HepG2 (cell line): ENCODE measurements around the gene FBXW5. TPM values are rescaled to one million over a fixed set of nuclear protein-coding genes. Genes with fewer than 3 reads are reported as not detected.
A peak's percentile ranks its signal among the peaks of the same experiment; 100 is the strongest.

Source experiments
- KDM5A ChIP-seq: fragments of 200-600 bp; sonication (generic); IDR thresholded peaks from 2 replicates; pipeline ENCODE4 v1.7.0; 2018; ENCODE audit warnings: antibody characterized with exemption, mild to moderate bottlenecking, low read length, borderline replicate concordance
- NFATC3 ChIP-seq: sonication (generic); formaldehyde crosslinking; IDR thresholded peaks from 2 replicates; pipeline ENCODE4 v1.5.1; 2020; ENCODE audit warnings: mild to moderate bottlenecking, missing genetic modification reagents
- NFRKB ChIP-seq: fragments of 450-650 bp; IDR thresholded peaks from 2 replicates; pipeline ENCODE4 v1.6.1; 2017
- XBP1 ChIP-seq: sonication (generic); formaldehyde crosslinking; IDR thresholded peaks from 2 replicates; pipeline ENCODE4 v1.5.0; 2020; ENCODE audit warnings: missing genetic modification reagents
- ZNF20 ChIP-seq: sonication (generic); formaldehyde crosslinking; IDR thresholded peaks from 2 replicates; pipeline ENCODE4 v1.4.0; 2020; ENCODE audit warnings: mild to moderate bottlenecking, moderate library complexity, missing genetic modification reagents
- ZSCAN20 ChIP-seq: sonication (generic); formaldehyde crosslinking; IDR thresholded peaks from 2 replicates; pipeline ENCODE4 v1.4.0; 2020; ENCODE audit warnings: missing genetic modification reagents, mild to moderate bottlenecking, borderline replicate concordance
- polyA plus RNA-seq, 8 experiments: library from polyadenylated mRNA; depleted of rRNA in 3 of 8; stranded (reverse) in 7 of 8; unstranded in 1 of 8; fragments of >200 nt; fragmentation: Illumina TruSeq in 4 of 8; extraction: Trizol in 4 of 8; gene quantifications; 2 replicates each; pipeline versions ENCODE4 v1.2.1 to v1.2.3, GENCODE V29; 2011 to 2016; ENCODE audit warnings: low read depth in 4 of 8, missing spikeins in 1 of 8, mixed read lengths in 1 of 8; ENCODE audit not compliant: insufficient read depth in 1 of 8
- total RNA-seq, 5 experiments: library from RNA; depleted of rRNA; stranded (reverse); fragments of >200 nt; fragmentation: Illumina TruSeq; extraction: Trizol; gene quantifications; 2 replicates each; pipeline ENCODE4 v1.2.3, GENCODE V29; 2016; ENCODE audit warnings: low read depth in 1 of 5
- TF ChIP-seq, protein P1 (sequence below): sonication (generic); formaldehyde crosslinking; IDR thresholded peaks from 2 replicates; pipeline ENCODE4 v1.9.0; 2021; ENCODE audit warnings: mild to moderate bottlenecking, missing genetic modification reagents
- TF ChIP-seq, protein P2 (sequence below): sonication (generic); formaldehyde crosslinking; IDR thresholded peaks from 2 replicates; pipeline ENCODE4 v1.4.0; 2020; ENCODE audit warnings: missing genetic modification reagents, mild to moderate bottlenecking, borderline replicate concordance
- TF ChIP-seq, protein P3 (sequence below): sonication (generic); formaldehyde crosslinking; IDR thresholded peaks from 2 replicates; pipeline ENCODE4 v1.5.0; 2020; ENCODE audit warnings: missing genetic modification reagents, mild to moderate bottlenecking, borderline replicate concordance
- TF ChIP-seq, protein P4 (sequence below): IDR thresholded peaks from 2 replicates; pipeline ENCODE4 v1.6.1; 2016; ENCODE audit warnings: missing biosample characterization, missing genetic modification reagents, low read depth
- TF ChIP-seq, protein P5 (sequence below): sonication (generic); formaldehyde crosslinking; conservative IDR thresholded peaks from 2 replicates; pipeline ENCODE4 v1.5.0; 2020; ENCODE audit warnings: missing genetic modification reagents
- TF ChIP-seq, protein P6 (sequence below): sonication (generic); formaldehyde crosslinking; conservative IDR thresholded peaks from 2 replicates; pipeline ENCODE4 v1.4.0; 2020; ENCODE audit warnings: missing genetic modification reagents

The FBXW5 gene
- total and polyA plus RNA-seq, 2 of the 13 experiments (the other 11 are each of a cell fraction or from before 2014, with no cell fraction given) = 52.0 to 60.4 TPM

DNA sequence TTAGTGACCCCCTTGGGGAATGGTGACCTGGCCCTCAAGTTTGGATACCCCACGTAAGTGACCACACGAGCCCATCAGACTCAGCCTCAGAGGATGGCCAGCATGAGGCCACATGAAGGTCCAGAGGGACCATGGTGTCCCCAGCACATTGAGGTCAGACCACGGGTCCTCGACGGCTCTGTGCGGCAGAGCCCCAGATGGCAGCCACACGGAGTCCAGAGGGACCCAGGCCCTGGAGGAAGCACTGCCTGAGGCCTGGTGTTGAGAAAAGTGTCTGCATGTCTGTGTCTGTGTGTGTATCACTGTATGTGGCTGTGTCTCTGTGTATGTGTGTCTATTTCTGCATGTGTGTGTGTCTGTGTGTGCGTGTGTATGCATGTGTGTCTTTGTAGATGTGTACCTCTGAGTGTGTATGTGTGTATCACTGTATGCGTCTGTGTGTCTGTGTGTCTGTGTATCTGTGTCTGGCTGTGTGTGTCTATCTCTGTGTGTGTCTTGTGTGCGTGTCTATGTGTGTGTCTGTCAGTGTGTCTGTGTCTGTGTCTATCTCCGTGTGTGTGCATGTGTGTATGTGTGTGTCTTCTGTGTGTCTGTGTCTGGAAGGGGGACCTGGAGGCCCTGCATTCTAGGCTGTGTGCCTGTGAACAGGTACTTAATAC, 39.2 kb upstream of the FBXW5 start (continued):
- TF ChIP-seq, protein P1, sequence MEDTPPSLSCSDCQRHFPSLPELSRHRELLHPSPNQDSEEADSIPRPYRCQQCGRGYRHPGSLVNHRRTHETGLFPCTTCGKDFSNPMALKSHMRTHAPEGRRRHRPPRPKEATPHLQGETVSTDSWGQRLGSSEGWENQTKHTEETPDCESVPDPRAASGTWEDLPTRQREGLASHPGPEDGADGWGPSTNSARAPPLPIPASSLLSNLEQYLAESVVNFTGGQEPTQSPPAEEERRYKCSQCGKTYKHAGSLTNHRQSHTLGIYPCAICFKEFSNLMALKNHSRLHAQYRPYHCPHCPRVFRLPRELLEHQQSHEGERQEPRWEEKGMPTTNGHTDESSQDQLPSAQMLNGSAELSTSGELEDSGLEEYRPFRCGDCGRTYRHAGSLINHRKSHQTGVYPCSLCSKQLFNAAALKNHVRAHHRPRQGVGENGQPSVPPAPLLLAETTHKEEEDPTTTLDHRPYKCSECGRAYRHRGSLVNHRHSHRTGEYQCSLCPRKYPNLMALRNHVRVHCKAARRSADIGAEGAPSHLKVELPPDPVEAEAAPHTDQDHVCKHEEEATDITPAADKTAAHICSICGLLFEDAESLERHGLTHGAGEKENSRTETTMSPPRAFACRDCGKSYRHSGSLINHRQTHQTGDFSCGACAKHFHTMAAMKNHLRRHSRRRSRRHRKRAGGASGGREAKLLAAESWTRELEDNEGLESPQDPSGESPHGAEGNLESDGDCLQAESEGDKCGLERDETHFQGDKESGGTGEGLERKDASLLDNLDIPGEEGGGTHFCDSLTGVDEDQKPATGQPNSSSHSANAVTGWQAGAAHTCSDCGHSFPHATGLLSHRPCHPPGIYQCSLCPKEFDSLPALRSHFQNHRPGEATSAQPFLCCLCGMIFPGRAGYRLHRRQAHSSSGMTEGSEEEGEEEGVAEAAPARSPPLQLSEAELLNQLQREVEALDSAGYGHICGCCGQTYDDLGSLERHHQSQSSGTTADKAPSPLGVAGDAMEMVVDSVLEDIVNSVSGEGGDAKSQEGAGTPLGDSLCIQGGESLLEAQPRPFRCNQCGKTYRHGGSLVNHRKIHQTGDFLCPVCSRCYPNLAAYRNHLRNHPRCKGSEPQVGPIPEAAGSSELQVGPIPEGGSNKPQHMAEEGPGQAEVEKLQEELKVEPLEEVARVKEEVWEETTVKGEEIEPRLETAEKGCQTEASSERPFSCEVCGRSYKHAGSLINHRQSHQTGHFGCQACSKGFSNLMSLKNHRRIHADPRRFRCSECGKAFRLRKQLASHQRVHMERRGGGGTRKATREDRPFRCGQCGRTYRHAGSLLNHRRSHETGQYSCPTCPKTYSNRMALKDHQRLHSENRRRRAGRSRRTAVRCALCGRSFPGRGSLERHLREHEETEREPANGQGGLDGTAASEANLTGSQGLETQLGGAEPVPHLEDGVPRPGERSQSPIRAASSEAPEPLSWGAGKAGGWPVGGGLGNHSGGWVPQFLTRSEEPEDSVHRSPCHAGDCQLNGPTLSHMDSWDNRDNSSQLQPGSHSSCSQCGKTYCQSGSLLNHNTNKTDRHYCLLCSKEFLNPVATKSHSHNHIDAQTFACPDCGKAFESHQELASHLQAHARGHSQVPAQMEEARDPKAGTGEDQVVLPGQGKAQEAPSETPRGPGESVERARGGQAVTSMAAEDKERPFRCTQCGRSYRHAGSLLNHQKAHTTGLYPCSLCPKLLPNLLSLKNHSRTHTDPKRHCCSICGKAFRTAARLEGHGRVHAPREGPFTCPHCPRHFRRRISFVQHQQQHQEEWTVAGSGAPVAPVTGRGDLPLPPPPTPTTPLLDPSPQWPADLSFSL (CRISPR knock-in tag) = no peak
- TF ChIP-seq, protein P2, sequence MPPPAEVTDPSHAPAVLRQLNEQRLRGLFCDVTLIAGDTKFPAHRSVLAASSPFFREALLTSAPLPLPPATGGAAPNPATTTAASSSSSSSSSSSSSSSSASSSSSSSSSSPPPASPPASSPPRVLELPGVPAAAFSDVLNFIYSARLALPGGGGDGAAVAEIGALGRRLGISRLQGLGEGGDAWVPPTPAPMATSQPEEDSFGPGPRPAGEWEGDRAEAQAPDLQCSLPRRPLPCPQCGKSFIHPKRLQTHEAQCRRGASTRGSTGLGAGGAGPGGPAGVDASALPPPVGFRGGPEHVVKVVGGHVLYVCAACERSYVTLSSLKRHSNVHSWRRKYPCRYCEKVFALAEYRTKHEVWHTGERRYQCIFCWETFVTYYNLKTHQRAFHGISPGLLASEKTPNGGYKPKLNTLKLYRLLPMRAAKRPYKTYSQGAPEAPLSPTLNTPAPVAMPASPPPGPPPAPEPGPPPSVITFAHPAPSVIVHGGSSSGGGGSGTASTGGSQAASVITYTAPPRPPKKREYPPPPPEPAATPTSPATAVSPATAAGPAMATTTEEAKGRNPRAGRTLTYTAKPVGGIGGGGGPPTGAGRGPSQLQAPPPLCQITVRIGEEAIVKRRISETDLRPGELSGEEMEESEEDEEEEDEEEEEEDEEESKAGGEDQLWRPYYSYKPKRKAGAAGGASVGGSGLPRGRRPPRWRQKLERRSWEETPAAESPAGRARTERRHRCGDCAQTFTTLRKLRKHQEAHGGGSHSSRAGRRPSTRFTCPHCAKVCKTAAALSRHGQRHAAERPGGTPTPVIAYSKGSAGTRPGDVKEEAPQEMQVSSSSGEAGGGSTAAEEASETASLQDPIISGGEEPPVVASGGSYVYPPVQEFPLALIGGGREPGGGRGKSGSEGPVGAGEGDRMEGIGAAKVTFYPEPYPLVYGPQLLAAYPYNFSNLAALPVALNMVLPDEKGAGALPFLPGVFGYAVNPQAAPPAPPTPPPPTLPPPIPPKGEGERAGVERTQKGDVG (CRISPR knock-in tag) = no peak
- TF ChIP-seq NFRKB (0 out of 2 replicates have a peak, but pooled peaks have one; percentile 37), XBP1 (no peak), ZSCAN20 (no peak), KDM5A (no peak), NFATC3 (CRISPR knock-in tag) (no peak), ZNF20 (CRISPR knock-in tag) (no peak)
- TF ChIP-seq, protein P3, sequence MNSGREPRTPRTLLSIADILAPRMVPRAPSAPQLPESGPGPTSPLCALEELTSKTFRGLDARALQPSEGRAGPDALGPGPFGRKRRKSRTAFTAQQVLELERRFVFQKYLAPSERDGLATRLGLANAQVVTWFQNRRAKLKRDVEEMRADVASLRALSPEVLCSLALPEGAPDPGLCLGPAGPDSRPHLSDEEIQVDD (CRISPR knock-in tag) = no peak
- TF ChIP-seq, protein P4, sequence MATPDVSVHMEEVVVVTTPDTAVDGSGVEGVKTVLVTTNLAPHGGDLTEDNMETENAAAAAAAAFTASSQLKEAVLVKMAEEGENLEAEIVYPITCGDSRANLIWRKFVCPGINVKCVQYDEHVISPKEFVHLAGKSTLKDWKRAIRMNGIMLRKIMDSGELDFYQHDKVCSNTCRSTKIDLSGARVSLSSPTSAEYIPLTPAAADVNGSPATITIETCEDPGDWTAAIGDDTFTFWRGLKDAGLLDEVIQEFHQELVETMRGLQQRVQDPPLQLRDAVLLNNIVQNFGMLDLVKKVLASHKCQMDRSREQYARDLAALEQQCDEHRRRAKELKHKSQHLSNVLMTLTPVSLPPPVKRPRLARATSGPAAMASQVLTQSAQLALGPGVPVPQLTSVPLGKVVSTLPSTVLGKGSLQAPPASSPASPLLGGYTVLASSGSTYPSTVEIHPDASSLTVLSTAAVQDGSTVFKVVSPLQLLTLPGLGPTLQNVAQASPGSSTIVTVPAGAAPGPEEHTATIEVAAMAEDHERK (CRISPR knock-in tag) = no peak
- TF ChIP-seq, protein P5, sequence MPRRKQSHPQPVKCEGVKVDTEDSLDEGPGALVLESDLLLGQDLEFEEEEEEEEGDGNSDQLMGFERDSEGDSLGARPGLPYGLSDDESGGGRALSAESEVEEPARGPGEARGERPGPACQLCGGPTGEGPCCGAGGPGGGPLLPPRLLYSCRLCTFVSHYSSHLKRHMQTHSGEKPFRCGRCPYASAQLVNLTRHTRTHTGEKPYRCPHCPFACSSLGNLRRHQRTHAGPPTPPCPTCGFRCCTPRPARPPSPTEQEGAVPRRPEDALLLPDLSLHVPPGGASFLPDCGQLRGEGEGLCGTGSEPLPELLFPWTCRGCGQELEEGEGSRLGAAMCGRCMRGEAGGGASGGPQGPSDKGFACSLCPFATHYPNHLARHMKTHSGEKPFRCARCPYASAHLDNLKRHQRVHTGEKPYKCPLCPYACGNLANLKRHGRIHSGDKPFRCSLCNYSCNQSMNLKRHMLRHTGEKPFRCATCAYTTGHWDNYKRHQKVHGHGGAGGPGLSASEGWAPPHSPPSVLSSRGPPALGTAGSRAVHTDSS (CRISPR knock-in tag) = no peak
- TF ChIP-seq, protein P6, sequence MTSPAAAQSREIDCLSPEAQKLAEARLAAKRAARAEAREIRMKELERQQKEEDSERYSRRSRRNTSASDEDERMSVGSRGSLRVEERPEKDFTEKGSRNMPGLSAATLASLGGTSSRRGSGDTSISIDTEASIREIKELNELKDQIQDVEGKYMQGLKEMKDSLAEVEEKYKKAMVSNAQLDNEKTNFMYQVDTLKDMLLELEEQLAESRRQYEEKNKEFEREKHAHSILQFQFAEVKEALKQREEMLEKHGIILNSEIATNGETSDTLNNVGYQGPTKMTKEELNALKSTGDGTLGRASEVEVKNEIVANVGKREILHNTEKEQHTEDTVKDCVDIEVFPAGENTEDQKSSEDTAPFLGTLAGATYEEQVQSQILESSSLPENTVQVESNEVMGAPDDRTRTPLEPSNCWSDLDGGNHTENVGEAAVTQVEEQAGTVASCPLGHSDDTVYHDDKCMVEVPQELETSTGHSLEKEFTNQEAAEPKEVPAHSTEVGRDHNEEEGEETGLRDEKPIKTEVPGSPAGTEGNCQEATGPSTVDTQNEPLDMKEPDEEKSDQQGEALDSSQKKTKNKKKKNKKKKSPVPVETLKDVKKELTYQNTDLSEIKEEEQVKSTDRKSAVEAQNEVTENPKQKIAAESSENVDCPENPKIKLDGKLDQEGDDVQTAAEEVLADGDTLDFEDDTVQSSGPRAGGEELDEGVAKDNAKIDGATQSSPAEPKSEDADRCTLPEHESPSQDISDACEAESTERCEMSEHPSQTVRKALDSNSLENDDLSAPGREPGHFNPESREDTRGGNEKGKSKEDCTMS (CRISPR knock-in tag) = no peak
